ENCODE results near the gene LRRIQ3. TPM values are rescaled to one million over a fixed set of nuclear protein-coding genes. Genes with fewer than 3 reads are reported as not detected.

The LRRIQ3 gene
- total RNA-seq, 1 experiment from 2014 or later: 0.26 TPM

DNA sequence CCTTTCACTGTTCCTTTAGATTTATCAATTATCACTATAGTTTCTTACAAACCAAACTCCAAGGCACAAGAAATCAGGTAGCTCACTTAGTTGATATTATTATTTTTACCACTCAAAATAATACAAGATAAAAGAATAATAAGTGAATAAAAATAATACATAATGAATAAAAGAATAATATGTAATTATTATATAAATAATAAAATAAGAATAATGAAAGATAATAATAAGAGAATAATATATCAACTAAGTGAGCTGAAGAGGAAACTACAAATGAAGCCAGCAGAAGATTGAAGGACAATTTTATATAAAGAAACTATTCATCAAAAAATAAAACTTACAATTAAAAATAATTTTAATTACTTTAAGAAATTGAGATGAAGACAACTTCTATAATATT lies 90.6 kb downstream of the LRRIQ3 start:
- no peaks in the 10 kb centered on the region for H3K9me3 ChIP-seq (ENCODE audit: control insufficient read depth, low read depth, low read length)
- H2BK5ac ChIP-seq (ENCODE audit: insufficient read length, low read length): no peak overlapping the region
- H3K18ac ChIP-seq (ENCODE audit: insufficient read length, low read depth, low read length): no peak overlapping the region
- no peaks in the 10 kb centered on the region for H3K27me3 Mint-ChIP-seq (ENCODE audit: low read depth)
- no peak overlapping the region for H3K4me3 Mint-ChIP-seq
- H4K20me1 ChIP-seq (ENCODE audit: control insufficient read depth, insufficient read depth, insufficient read length): no peaks in the 10 kb centered on the region
- no peaks in the 10 kb centered on the region for H3K23me2 ChIP-seq (ENCODE audit: insufficient read length, low read depth, low read length, poor library complexity, severe bottlenecking)
- no peaks in the 10 kb centered on the region for H3K79me2 ChIP-seq (ENCODE audit: insufficient read depth, low read length)
- H2BK15ac ChIP-seq (ENCODE audit: low read depth, low read length): no peak overlapping the region
- no peak overlapping the region for H3K56ac ChIP-seq (ENCODE audit: insufficient read length, low read depth, low read length)
- no peaks in the 10 kb centered on the region for H3K9me3 Mint-ChIP-seq
- H3K27ac Mint-ChIP-seq: no peak overlapping the region
- no peak overlapping the region for H3T11ph ChIP-seq (ENCODE audit: low read length)
- H4K5ac ChIP-seq (ENCODE audit: insufficient read length, low read depth, low read length): no peak overlapping the region
- H2AFZ ChIP-seq (ENCODE audit: low read length): no peak overlapping the region
- no peaks in the 10 kb centered on the region for H3K27me3 ChIP-seq (ENCODE audit: insufficient read depth, low read length)
- H3K4me1 Mint-ChIP-seq: no peaks in the 10 kb centered on the region
- no peak overlapping the region for H2BK20ac ChIP-seq (ENCODE audit: low read depth, low read length, poor library complexity, severe bottlenecking)
- H3K4ac ChIP-seq (ENCODE audit: low read depth, low read length): no peak overlapping the region
- no peak overlapping the region for H2BK12ac ChIP-seq (ENCODE audit: insufficient read length, low read depth, low read length)
- no peak overlapping the region for H3K23ac ChIP-seq (ENCODE audit: insufficient read length, low read depth, low read length)
- no peaks in the 10 kb centered on the region for H3K4me1 ChIP-seq (ENCODE audit: insufficient read depth, low read length)
- H3K9ac ChIP-seq (ENCODE audit: extremely low read depth, insufficient read length, low read length): no peak overlapping the region
- H4K91ac ChIP-seq (ENCODE audit: insufficient read length, low read depth, low read length): no peak overlapping the region
- H3K4me2 ChIP-seq (ENCODE audit: insufficient read depth, insufficient read length, low read length): no peak overlapping the region
- H3K36me3 Mint-ChIP-seq (ENCODE audit: insufficient read depth in 1 of 3, low read depth in 3 of 3): no peaks in the 10 kb centered on the region
- TF ChIP-seq, protein P1, sequence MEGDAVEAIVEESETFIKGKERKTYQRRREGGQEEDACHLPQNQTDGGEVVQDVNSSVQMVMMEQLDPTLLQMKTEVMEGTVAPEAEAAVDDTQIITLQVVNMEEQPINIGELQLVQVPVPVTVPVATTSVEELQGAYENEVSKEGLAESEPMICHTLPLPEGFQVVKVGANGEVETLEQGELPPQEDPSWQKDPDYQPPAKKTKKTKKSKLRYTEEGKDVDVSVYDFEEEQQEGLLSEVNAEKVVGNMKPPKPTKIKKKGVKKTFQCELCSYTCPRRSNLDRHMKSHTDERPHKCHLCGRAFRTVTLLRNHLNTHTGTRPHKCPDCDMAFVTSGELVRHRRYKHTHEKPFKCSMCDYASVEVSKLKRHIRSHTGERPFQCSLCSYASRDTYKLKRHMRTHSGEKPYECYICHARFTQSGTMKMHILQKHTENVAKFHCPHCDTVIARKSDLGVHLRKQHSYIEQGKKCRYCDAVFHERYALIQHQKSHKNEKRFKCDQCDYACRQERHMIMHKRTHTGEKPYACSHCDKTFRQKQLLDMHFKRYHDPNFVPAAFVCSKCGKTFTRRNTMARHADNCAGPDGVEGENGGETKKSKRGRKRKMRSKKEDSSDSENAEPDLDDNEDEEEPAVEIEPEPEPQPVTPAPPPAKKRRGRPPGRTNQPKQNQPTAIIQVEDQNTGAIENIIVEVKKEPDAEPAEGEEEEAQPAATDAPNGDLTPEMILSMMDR (conservative IDR thresholded peaks at IDR 0.05): no peak
- DNase-seq: no peak
- H2AK5ac ChIP-seq (ENCODE audit: insufficient read length, low read length): no peak overlapping the region
- H3K27ac ChIP-seq (ENCODE audit: insufficient read length, low read depth, low read length): no peak overlapping the region
- no peak overlapping the region for H3K14ac ChIP-seq (ENCODE audit: insufficient read depth, low read length)
- H4K8ac ChIP-seq (replicated peaks; ENCODE audit: insufficient read length, low read depth, low read length): no peak overlapping the region
- H2BK120ac ChIP-seq (ENCODE audit: low read depth, low read length, poor library complexity, severe bottlenecking): no peak overlapping the region
- no peaks in the 10 kb centered on the region for H3K79me1 ChIP-seq (ENCODE audit: insufficient read depth, low read depth, low read length, poor library complexity, severe bottlenecking)

Measured in H9 (cell line).